HepG2 (cell line): ENCODE data around the gene PDCD2. TPM values are rescaled to one million over a fixed set of nuclear protein-coding genes. Genes with fewer than 3 reads are reported as not detected.
A peak's percentile ranks its signal among the peaks of the same experiment; 100 is the strongest.

Source experiments
- ATF5 ChIP-seq: sonication (generic); formaldehyde crosslinking; IDR thresholded peaks from 2 replicates; pipeline ENCODE4 v1.4.0; 2020; ENCODE audit warnings: mild to moderate bottlenecking, low read depth, missing genetic modification reagents
- BCLAF1 ChIP-seq: fragments of 450-650 bp; IDR thresholded peaks from 2 replicates; pipeline ENCODE4 v1.6.1; 2017; ENCODE audit warnings: mild to moderate bottlenecking
- FOXA1 ChIP-seq, 2 experiments: fragments of 450-650 bp in 1 of 2; sonication (generic) in 1 of 2; formaldehyde crosslinking in 1 of 2; IDR thresholded peaks; 2 replicates each; pipeline versions ENCODE4 v1.4.0 to v1.6.1; 2016 to 2020; ENCODE audit warnings: missing genetic modification reagents in 1 of 2
- HNRNPL ChIP-seq: fragments of 200-400 bp; formaldehyde crosslinking; IDR thresholded peaks from 2 replicates; pipeline ENCODE4 v1.6.1; 2017; ENCODE audit warnings: mild to moderate bottlenecking, low read depth, low read length
- KDM1A ChIP-seq: IDR thresholded peaks from 2 replicates; pipeline ENCODE4 v1.6.1; 2016; ENCODE audit warnings: missing compliant biosample characterization
- PAF1 ChIP-seq: IDR thresholded peaks from 2 replicates; pipeline ENCODE4 v1.6.1; 2016; ENCODE audit warnings: missing genetic modification reagents, missing compliant biosample characterization
- PHF8 ChIP-seq: sonication (generic); formaldehyde crosslinking; IDR thresholded peaks from 2 replicates; pipeline ENCODE4 v1.5.0; 2020; ENCODE audit warnings: missing genetic modification reagents
- PPARG ChIP-seq: conservative IDR thresholded peaks from 2 replicates; pipeline ENCODE4 v1.6.1; 2016; ENCODE audit warnings: missing biosample characterization, missing genetic modification reagents
- RAD21 ChIP-seq: fragments of 450-650 bp; formaldehyde crosslinking; IDR thresholded peaks from 2 replicates; pipeline ENCODE4 v1.5.0; 2020; ENCODE audit warnings: mild to moderate bottlenecking
- SIN3B ChIP-seq: fragments of 150-350 bp; IDR thresholded peaks from 2 replicates; pipeline ENCODE4 v1.6.1; 2014; ENCODE audit warnings: low read length
- SMYD3 ChIP-seq: sonication (generic); formaldehyde crosslinking; IDR thresholded peaks from 2 replicates; pipeline ENCODE4 v1.8.1; 2023; ENCODE audit warnings: mild to moderate bottlenecking, missing genetic modification reagents
- TGIF2 ChIP-seq: IDR thresholded peaks from 2 replicates; pipeline ENCODE4 v1.6.1; 2016; ENCODE audit warnings: control low read depth, missing compliant biosample characterization
- YEATS2 ChIP-seq: sonication (generic); formaldehyde crosslinking; IDR thresholded peaks from 2 replicates; pipeline ENCODE4 v1.4.0; 2020; ENCODE audit warnings: missing genetic modification reagents, borderline replicate concordance
- ZNF136 ChIP-seq: sonication (generic); formaldehyde crosslinking; IDR thresholded peaks from 2 replicates; pipeline ENCODE4 v1.8.1; 2022; ENCODE audit warnings: low read depth, mild to moderate bottlenecking, moderate library complexity, missing genetic modification reagents
- ZNF20 ChIP-seq: sonication (generic); formaldehyde crosslinking; IDR thresholded peaks from 2 replicates; pipeline ENCODE4 v1.4.0; 2020; ENCODE audit warnings: mild to moderate bottlenecking, moderate library complexity, missing genetic modification reagents
- ZNF350 ChIP-seq: sonication (generic); formaldehyde crosslinking; IDR thresholded peaks from 2 replicates; pipeline ENCODE4 v1.4.0; 2020; ENCODE audit warnings: mild to moderate bottlenecking, low read depth, missing genetic modification reagents, borderline replicate concordance
- ZNF501 ChIP-seq: sonication (generic); formaldehyde crosslinking; IDR thresholded peaks from 2 replicates; pipeline ENCODE4 v1.5.1; 2020; ENCODE audit warnings: mild to moderate bottlenecking, moderate library complexity, missing genetic modification reagents
- ZSCAN25 ChIP-seq: sonication (generic); formaldehyde crosslinking; IDR thresholded peaks from 2 replicates; pipeline ENCODE4 v1.8.0; 2022; ENCODE audit warnings: mild to moderate bottlenecking, missing genetic modification reagents
- polyA plus RNA-seq, 8 experiments: library from polyadenylated mRNA; depleted of rRNA in 3 of 8; stranded (reverse) in 7 of 8; unstranded in 1 of 8; fragments of >200 nt; fragmentation: Illumina TruSeq in 4 of 8; extraction: Trizol in 4 of 8; gene quantifications; 2 replicates each; pipeline versions ENCODE4 v1.2.1 to v1.2.3, GENCODE V29; 2011 to 2016; ENCODE audit warnings: low read depth in 4 of 8, missing spikeins in 1 of 8, mixed read lengths in 1 of 8; ENCODE audit not compliant: insufficient read depth in 1 of 8
- total RNA-seq, 5 experiments: library from RNA; depleted of rRNA; stranded (reverse); fragments of >200 nt; fragmentation: Illumina TruSeq; extraction: Trizol; gene quantifications; 2 replicates each; pipeline ENCODE4 v1.2.3, GENCODE V29; 2016; ENCODE audit warnings: low read depth in 1 of 5
- TF ChIP-seq, protein P1 (sequence below): sonication (generic); formaldehyde crosslinking; IDR thresholded peaks from 2 replicates; pipeline ENCODE4 v1.8.0; 2022; ENCODE audit warnings: low read depth, missing genetic modification reagents
- TF ChIP-seq, protein P2 (sequence below): sonication (generic); formaldehyde crosslinking; IDR thresholded peaks from 2 replicates; pipeline ENCODE4 v1.8.0; 2023; ENCODE audit warnings: mild to moderate bottlenecking, missing genetic modification reagents
- TF ChIP-seq, protein P3 (sequence below), 2 experiments: fragments of 450-650 bp in 1 of 2; sonication (generic) in 1 of 2; formaldehyde crosslinking; IDR thresholded peaks; 2 replicates each; pipeline versions ENCODE4 v1.5.0 to v1.8.0; 2020 to 2022; ENCODE audit warnings: mild to moderate bottlenecking in 1 of 2, missing genetic modification reagents in 1 of 2

Gene PDCD2
- total and polyA plus RNA-seq, 2 of the 13 experiments (the other 11 are each of a cell fraction or from before 2014, with no cell fraction given) = 83.6 to 133 TPM

DNA sequence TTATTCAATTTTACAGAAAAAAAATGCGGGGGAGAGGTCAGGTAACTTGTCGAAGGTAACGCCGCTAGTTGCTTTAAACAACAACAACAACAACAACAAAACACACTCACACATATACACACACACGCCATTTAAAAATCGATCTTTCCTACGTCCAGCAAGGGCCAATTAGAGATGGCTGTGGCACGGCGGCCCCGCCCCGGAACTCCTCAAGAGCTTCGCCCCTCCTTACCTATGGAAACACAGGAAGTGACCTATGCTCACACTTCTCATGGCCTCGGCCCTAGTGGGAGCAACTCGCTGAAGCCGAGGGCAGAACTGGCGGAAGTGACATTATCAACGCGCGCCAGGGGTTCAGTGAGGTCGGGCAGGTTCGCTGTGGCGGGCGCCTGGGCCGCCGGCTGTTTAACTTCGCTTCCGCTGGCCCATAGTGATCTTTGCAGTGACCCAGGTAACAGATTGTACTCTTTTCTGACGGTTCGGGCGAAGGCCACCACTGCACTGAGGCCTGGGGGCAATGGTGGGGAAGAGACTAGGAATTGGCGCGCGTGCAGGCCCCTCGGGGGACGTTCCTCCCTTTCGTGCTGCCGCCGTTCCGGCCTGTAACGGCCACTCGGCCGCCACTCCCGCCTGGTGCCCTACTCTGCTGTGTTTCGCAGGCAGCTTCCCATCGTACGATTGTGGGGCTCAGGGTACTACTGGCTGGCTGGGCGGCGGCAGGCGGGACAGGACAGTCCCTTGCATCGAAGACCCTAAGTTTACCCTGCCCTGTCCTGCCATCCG lies 30.2 kb downstream of the PDCD2 start, which contains the start of gene TBP (continued):
- TF ChIP-seq BCLAF1 = no peak
- no peak for TF ChIP-seq KDM1A (CRISPR knock-in tag)
- TF ChIP-seq SMYD3 (CRISPR knock-in tag) = no peak
- TF ChIP-seq, protein P1, sequence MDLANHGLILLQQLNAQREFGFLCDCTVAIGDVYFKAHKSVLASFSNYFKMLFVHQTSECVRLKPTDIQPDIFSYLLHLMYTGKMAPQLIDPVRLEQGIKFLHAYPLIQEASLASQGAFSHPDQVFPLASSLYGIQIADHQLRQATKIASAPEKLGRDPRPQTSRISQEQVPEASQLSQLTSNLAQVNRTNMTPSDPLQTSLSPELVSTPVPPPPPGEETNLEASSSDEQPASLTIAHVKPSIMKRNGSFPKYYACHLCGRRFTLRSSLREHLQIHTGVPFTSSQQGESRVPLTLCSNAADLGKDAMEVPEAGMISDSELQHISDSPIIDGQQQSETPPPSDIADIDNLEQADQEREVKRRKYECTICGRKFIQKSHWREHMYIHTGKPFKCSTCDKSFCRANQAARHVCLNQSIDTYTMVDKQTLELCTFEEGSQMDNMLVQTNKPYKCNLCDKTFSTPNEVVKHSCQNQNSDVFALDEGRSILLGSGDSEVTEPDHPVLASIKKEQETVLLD (CRISPR knock-in tag) = peak; percentile 50; the same call in 1 of the 2 replicates
- TF ChIP-seq TGIF2 = no peak
- no peak for TF ChIP-seq ZNF20
- TF ChIP-seq ZNF136 (CRISPR knock-in tag) = peak; percentile 92; the same call in 1 of the 2 replicates
- peak; percentile 99 for TF ChIP-seq YEATS2 (CRISPR knock-in tag)
- peak; percentile 92; the same call in 1 of the 2 replicates for TF ChIP-seq ZNF350 (CRISPR knock-in tag)
- TF ChIP-seq, protein P2, sequence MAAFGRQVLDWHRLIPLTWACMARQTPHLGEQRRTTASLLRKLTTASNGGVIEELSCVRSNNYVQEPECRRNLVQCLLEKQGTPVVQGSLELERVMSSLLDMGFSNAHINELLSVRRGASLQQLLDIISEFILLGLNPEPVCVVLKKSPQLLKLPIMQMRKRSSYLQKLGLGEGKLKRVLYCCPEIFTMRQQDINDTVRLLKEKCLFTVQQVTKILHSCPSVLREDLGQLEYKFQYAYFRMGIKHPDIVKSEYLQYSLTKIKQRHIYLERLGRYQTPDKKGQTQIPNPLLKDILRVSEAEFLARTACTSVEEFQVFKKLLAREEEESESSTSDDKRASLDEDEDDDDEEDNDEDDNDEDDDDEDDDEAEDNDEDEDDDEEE (CRISPR knock-in tag) = peak; percentile 80; the same call in 1 of the 2 replicates
- TF ChIP-seq, protein P3, sequence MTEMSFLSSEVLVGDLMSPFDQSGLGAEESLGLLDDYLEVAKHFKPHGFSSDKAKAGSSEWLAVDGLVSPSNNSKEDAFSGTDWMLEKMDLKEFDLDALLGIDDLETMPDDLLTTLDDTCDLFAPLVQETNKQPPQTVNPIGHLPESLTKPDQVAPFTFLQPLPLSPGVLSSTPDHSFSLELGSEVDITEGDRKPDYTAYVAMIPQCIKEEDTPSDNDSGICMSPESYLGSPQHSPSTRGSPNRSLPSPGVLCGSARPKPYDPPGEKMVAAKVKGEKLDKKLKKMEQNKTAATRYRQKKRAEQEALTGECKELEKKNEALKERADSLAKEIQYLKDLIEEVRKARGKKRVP (CRISPR knock-in tag; IDR thresholded peaks at IDR 0.05) = peak in 1 of 2 experiments; percentile 62; a peak in 2 of 4 replicates
- TF ChIP-seq RAD21 (CRISPR knock-in tag) = peak; percentile 40; the same call in 1 of the 2 replicates
- TF ChIP-seq PAF1 (CRISPR knock-in tag) = no peak
- TF ChIP-seq FOXA1 (IDR thresholded peaks at IDR 0.05) = no peak
- TF ChIP-seq FOXA1 (CRISPR knock-in tag; IDR thresholded peaks at IDR 0.05) = 0 out of 2 replicates have a peak, but pooled peaks have one; percentile 36
- TF ChIP-seq PPARG (CRISPR knock-in tag) = peak; percentile 99
- peak; percentile 93 for TF ChIP-seq SIN3B
- TF ChIP-seq HNRNPL = 0 out of 2 replicates have a peak, but pooled peaks have one; percentile 40
- peak; percentile 98 for TF ChIP-seq ZNF501 (CRISPR knock-in tag)
- 0 out of 2 replicates have a peak, but pooled peaks have one; percentile 48 for TF ChIP-seq ZSCAN25 (CRISPR knock-in tag)
- TF ChIP-seq PHF8 (CRISPR knock-in tag) = peak; percentile 98
- TF ChIP-seq ATF5 = 0 out of 2 replicates have a peak, but pooled peaks have one; percentile 59
